Omental fat pad (tissue), 4 donors: Measurements from ENCODE around the gene MX2. TPM values are rescaled to one million over a fixed set of nuclear protein-coding genes. Genes with fewer than 3 reads are reported as not detected.

ENCODE experiments used
- ATAC-seq: fragments of 150-250 bp; one replicate; pipeline ENCODE4 v1.9.1; 2016; ENCODE audit warnings: mild to moderate bottlenecking, moderate library complexity; ENCODE audit not compliant: low FRiP score
- DNase-seq: peaks from one replicate; pipeline ENCODE4 v3.0.0-alpha.2; 2019; ENCODE audit warnings: low spot score
- CTCF ChIP-seq, 3 donors: fragments of 450-650 bp; IDR thresholded peaks; one replicate each; pipeline ENCODE4 v1.5.1; 2016 to 2017; ENCODE audit warnings: antibody characterized with exemption in 3 of 3, mild to moderate bottlenecking in 3 of 3, moderate library complexity in 2 of 3
- total RNA-seq, 4 donors: library from RNA; depleted of rRNA; stranded (reverse); fragments of >200 nt; gene quantifications; one replicate each; pipeline ENCODE4 v1.1.0, GENCODE V29; 2016

Gene MX2
- total RNA-seq, 4 donors from 2014 or later, result 11.9 to 39.6 (median 28.7) TPM

- ATAC-seq (no peak), DNase-seq (no peak)
- no peak for TF ChIP-seq CTCF (IDR thresholded peaks at IDR 0.05)
These were observed 35.3 kb upstream of the MX2 start for GRCh38 chr21:41326414-41327080.

GRCh38 chr21:41327753-41328152, 34.1 kb upstream of the MX2 start:
- DNase-seq (no peak), ATAC-seq (no peak)
- TF ChIP-seq CTCF (IDR thresholded peaks at IDR 0.05), result no peak

- DNase-seq (no peak), ATAC-seq (no peak)
- no peak for TF ChIP-seq CTCF (IDR thresholded peaks at IDR 0.05)
These were observed 32.9 kb upstream of the MX2 start for GRCh38 chr21:41328660-41329607.

- DNase-seq, result no peak
- TF ChIP-seq CTCF (IDR thresholded peaks at IDR 0.05), result no peak
- ATAC-seq, result no peak
These were observed 28.1 kb upstream of the MX2 start for GRCh38 chr21:41333752-41334151.

- ATAC-seq (no peak), DNase-seq (no peak)
- TF ChIP-seq CTCF (IDR thresholded peaks at IDR 0.05), result no peak
These were observed 24.3 kb upstream of the MX2 start for GRCh38 chr21:41337515-41337914.

- ATAC-seq, result no peak
- no peak for TF ChIP-seq CTCF (IDR thresholded peaks at IDR 0.05)
- no peak for DNase-seq
These were observed 23.4 kb upstream of the MX2 start for GRCh38 chr21:41338455-41338854.
